IMR-90 (cell line): ENCODE measurements around the gene CD300LG. TPM values are rescaled to one million over a fixed set of nuclear protein-coding genes. Genes with fewer than 3 reads are reported as not detected.

Experiments used
- ATAC-seq: fragments of 200-7000 bp; cut with Tn5 transposase; 2 replicates; pipeline ENCODE4 v1.9.1; 2020; ENCODE audit warnings: low read depth, mild to moderate bottlenecking, moderate library complexity
- BruUV-seq: library from RNA; stranded (reverse); fragments of 400-500 nt; replicated peaks from 2 replicates; lab custom pipeline; 2021; lab: Mats Ljungman, UMichigan
- CTCF ChIA-PET: fragments of 300-600 bp; formaldehyde crosslinking; extraction: SDS; loops from one replicate; lab custom pipeline; 2021; ENCODE audit warnings: antibody characterized with exemption; lab: Yijun Ruan, JAX
- POLR2A ChIA-PET: fragments of 300-600 bp; sonication (Branson Sonifier 250); formaldehyde crosslinking; loops from one replicate; lab custom pipeline; 2022; ENCODE audit warnings: antibody characterized with exemption; ENCODE audit not compliant: unreplicated experiment; lab: Charles Lee
- DNase-seq: peaks from one replicate; pipeline ENCODE4 v3.0.0; 2013
- H2AFZ ChIP-seq: replicated peaks from 2 replicates; pipeline ENCODE3; 2013; ENCODE audit warnings: low read length, mild to moderate bottlenecking; ENCODE audit not compliant: poor library complexity
- H2AK5ac ChIP-seq: 2 replicates; pipeline ENCODE4 v1.6.1; 2013; ENCODE audit warnings: low read depth, low read length, inconsistent platforms
- H2AK9ac ChIP-seq: replicated peaks from 2 replicates; pipeline ENCODE3; 2013; ENCODE audit warnings: mild to moderate bottlenecking, low read depth, low read length, moderate library complexity; ENCODE audit not compliant: poor library complexity
- H2BK120ac ChIP-seq: 2 replicates; pipeline ENCODE4 v1.6.1; 2013; ENCODE audit warnings: low read depth, low read length, inconsistent platforms
- H2BK15ac ChIP-seq: 3 replicates; pipeline ENCODE4 v1.6.1; 2013; ENCODE audit warnings: low read depth, low read length, inconsistent platforms
- H2BK20ac ChIP-seq: 2 replicates; pipeline ENCODE4 v1.6.1; 2013; ENCODE audit warnings: low read depth, mild to moderate bottlenecking, inconsistent platforms, low read length, moderate library complexity
- H2BK5ac ChIP-seq: 2 replicates; pipeline ENCODE4 v1.6.1; 2013; ENCODE audit warnings: mild to moderate bottlenecking, low read depth, low read length, inconsistent platforms; ENCODE audit not compliant: poor library complexity, severe bottlenecking
- H3K14ac ChIP-seq: replicated peaks from 2 replicates; pipeline ENCODE4 v1.6.1; 2013; ENCODE audit warnings: low read depth, low read length, inconsistent platforms
- H3K18ac ChIP-seq: 2 replicates; pipeline ENCODE4 v1.6.1; 2013; ENCODE audit warnings: low read depth, low read length, control low read depth
- H3K23ac ChIP-seq: 2 replicates; pipeline ENCODE4 v1.6.1; 2013; ENCODE audit warnings: low read depth, low read length, inconsistent platforms
- H3K27ac ChIP-seq: 2 replicates; pipeline ENCODE4 v1.5.1; 2013; ENCODE audit warnings: mild to moderate bottlenecking, control low read depth, low read length; ENCODE audit not compliant: insufficient read depth
- H3K27me3 ChIP-seq: 2 replicates; pipeline ENCODE4 v1.6.1; 2013; ENCODE audit warnings: low read length; ENCODE audit not compliant: control insufficient read depth, insufficient read depth
- H3K36me3 ChIP-seq: 2 replicates; pipeline ENCODE4 v1.6.1; 2013; ENCODE audit warnings: low read length, mixed read lengths; ENCODE audit not compliant: control insufficient read depth, insufficient read depth
- H3K4ac ChIP-seq: 2 replicates; pipeline ENCODE4 v1.6.1; 2013; ENCODE audit warnings: low read depth, low read length, inconsistent platforms
- H3K4me1 ChIP-seq: 2 replicates; pipeline ENCODE4 v1.6.1; 2013; ENCODE audit warnings: low read length, mixed read lengths; ENCODE audit not compliant: control insufficient read depth, insufficient read depth
- H3K4me2 ChIP-seq: 2 replicates; pipeline ENCODE4 v1.6.1; 2013; ENCODE audit warnings: low read depth, mild to moderate bottlenecking, control low read depth, low read length, moderate library complexity
- H3K4me3 ChIP-seq: 2 replicates; pipeline ENCODE4 v1.5.1; 2013; ENCODE audit warnings: low read depth, mild to moderate bottlenecking, control low read depth, low read length, moderate library complexity; ENCODE audit not compliant: insufficient read depth
- H3K56ac ChIP-seq: 2 replicates; pipeline ENCODE4 v1.6.1; 2013; ENCODE audit warnings: low read length, inconsistent platforms; ENCODE audit not compliant: insufficient read depth; ENCODE audit errors: extremely low read depth
- H3K79me1 ChIP-seq, 2 experiments: 2 replicates each; pipeline ENCODE4 v1.6.1; 2013; ENCODE audit warnings: low read length in 2 of 2, inconsistent platforms in 1 of 2, low read depth in 1 of 2
- H3K9ac ChIP-seq: 2 replicates; pipeline ENCODE4 v1.6.1; 2013; ENCODE audit warnings: low read depth, low read length, control low read depth
- H3K9me1 ChIP-seq: 2 replicates; pipeline ENCODE4 v1.6.1; 2013; ENCODE audit warnings: low read length, inconsistent platforms; ENCODE audit not compliant: insufficient read depth
- H3K9me3 ChIP-seq: 2 replicates; pipeline ENCODE4 v1.6.1; 2013; ENCODE audit warnings: low read length; ENCODE audit not compliant: control insufficient read depth, insufficient read depth
- H4K20me1 ChIP-seq: 2 replicates; pipeline ENCODE4 v1.6.1; 2013; ENCODE audit warnings: low read length, inconsistent platforms; ENCODE audit not compliant: insufficient read depth
- H4K5ac ChIP-seq: 2 replicates; pipeline ENCODE4 v1.6.1; 2013; ENCODE audit warnings: mild to moderate bottlenecking, low read depth, low read length, control low read depth
- H4K8ac ChIP-seq, 2 experiments: 2 replicates each; pipeline ENCODE4 v1.6.1; 2013; ENCODE audit warnings: low read depth in 2 of 2, low read length in 2 of 2, control low read depth in 1 of 2, inconsistent platforms in 1 of 2
- H4K91ac ChIP-seq: 2 replicates; pipeline ENCODE4 v1.6.1; 2013; ENCODE audit warnings: low read depth, low read length, inconsistent platforms; ENCODE audit not compliant: insufficient read depth
- CEBPB ChIP-seq: IDR thresholded peaks from 2 replicates; pipeline ENCODE4 v1.6.1; 2012; ENCODE audit warnings: low read depth, low read length, improper control_type of control experiment
- WGBS, 2 experiments: methylation state at CpG; one replicate each; pipeline versions ENCODE4 v1.1.5 to v1.1.7; 2013; ENCODE audit warnings: missing lambda C conversion rate in 2 of 2; ENCODE audit not compliant: insufficient read length in 1 of 2; ENCODE audit errors: extremely low coverage in 2 of 2; 5-methylcytosine and 5-hydroxymethylcytosine counted together
- dilution Hi-C: fragments of 300-500 bp; cut with HindIII; formaldehyde crosslinking; loops from one replicate; pipeline ENCODE4 v1.14.3; 2018; ENCODE audit warnings: low sequenced_read_pairs; ENCODE audit not compliant: unreplicated experiment
- in situ Hi-C: fragments of 300-500 bp; cut with MboI; formaldehyde crosslinking; loops from 3 replicates; pipeline ENCODE4 v1.14.3; 2019; ENCODE audit warnings: low sequenced_read_pairs, inconsistent platforms, mixed read lengths
- intact Hi-C: fragments of 100-400 bp; cut with micrococcal nuclease; formaldehyde crosslinking; loops from 2 replicates; pipeline ENCODE4 v1.10.0; 2022
- polyA plus RNA-seq, 3 experiments: library from polyadenylated mRNA; depleted of rRNA; stranded (reverse); fragments of >200 nt; gene quantifications; 2 replicates each; pipeline ENCODE4 v1.2.3, GENCODE V29; 2012; ENCODE audit warnings: low replicate concordance in 1 of 3
- total RNA-seq: library from RNA; depleted of rRNA; stranded (reverse); fragments of >200 nt; gene quantifications from 2 replicates; pipeline ENCODE4 v1.2.3, GENCODE V29; 2012
- TF ChIP-seq, protein P1 (sequence below): fragments of 150-350 bp; IDR thresholded peaks from 2 replicates; pipeline ENCODE4 v1.6.1; 2016; ENCODE audit warnings: low read depth, mild to moderate bottlenecking, low read length, moderate library complexity, borderline replicate concordance

The CD300LG gene
- total and polyA plus RNA-seq, 2 of the 4 experiments (the other 2 are of a cell fraction), result not detected

DNA sequence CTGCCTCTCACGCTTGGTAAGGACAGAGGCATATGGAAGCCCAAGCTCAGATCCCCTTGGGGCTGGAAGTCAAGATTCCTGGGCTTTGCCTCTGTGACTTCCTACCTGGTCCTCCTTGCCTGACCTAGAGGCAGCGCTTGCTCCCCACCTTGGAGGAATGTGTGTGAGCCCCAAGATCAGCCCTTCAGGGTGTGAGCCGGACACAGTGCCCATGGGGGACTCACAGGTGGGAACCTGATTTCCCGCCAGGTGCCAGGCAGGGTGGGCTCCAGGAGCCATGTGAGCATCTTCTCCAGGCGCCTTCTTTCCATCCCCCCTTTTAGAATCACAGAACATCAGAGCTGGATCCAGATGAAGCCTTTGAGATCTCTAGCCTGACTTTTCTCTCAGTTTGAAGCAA, 10.2 kb downstream of the CD300LG start:
- H3K36me3 ChIP-seq, result no peaks in the 10 kb centered on the region
- no peak overlapping the region for H2AK5ac ChIP-seq
- POLR2A ChIA-PET, result no interaction called here
- dilution Hi-C loops, result no loop called here
- intact Hi-C loops, result no loop called here
- H3K27ac ChIP-seq, result no peak overlapping the region
- CTCF ChIA-PET, result interaction anchor here (4.2 kb wide), 1 partner anchor 11 kb away, joined by 21 read pairs; no protein-coding TSS in a partner anchor
- no peaks in the 10 kb centered on the region for H3K4me1 ChIP-seq
- ATAC-seq (no peak), DNase-seq (no peak)
- in situ Hi-C loops, result no loop called here
- H3K14ac ChIP-seq, result no peak overlapping the region
- no peak overlapping the region for H2AFZ ChIP-seq
- no peak overlapping the region for H3K4ac ChIP-seq
- no peaks in the 10 kb centered on the region for H4K20me1 ChIP-seq
- WGBS, 2 experiments, result 52% methylated on average over 3 of the region's 5 CpGs; no CpG with 5 or more reads in 1 of the 2 experiments
- H3K4me3 ChIP-seq, result no peak overlapping the region
- H2BK5ac ChIP-seq, result no peak overlapping the region
- H3K56ac ChIP-seq, result no peak overlapping the region
- no peaks in the 10 kb centered on the region for H3K9me1 ChIP-seq
- TF ChIP-seq, protein P1, sequence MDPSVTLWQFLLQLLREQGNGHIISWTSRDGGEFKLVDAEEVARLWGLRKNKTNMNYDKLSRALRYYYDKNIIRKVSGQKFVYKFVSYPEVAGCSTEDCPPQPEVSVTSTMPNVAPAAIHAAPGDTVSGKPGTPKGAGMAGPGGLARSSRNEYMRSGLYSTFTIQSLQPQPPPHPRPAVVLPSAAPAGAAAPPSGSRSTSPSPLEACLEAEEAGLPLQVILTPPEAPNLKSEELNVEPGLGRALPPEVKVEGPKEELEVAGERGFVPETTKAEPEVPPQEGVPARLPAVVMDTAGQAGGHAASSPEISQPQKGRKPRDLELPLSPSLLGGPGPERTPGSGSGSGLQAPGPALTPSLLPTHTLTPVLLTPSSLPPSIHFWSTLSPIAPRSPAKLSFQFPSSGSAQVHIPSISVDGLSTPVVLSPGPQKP, result no peak
- TF ChIP-seq CEBPB, result no peak
- no peak overlapping the region for H2BK20ac ChIP-seq
- no peaks in the 10 kb centered on the region for H3K79me1 ChIP-seq
- BruUV-seq, result no TSS peak
- no peak overlapping the region for H4K5ac ChIP-seq
- no peak overlapping the region for H3K4me2 ChIP-seq
- H2AK9ac ChIP-seq, result no peak overlapping the region
- H4K91ac ChIP-seq, result no peak overlapping the region
- no peak overlapping the region for H3K18ac ChIP-seq
- no peak overlapping the region for H3K9ac ChIP-seq
- H4K8ac ChIP-seq, result no peak overlapping the region
- H3K27me3 ChIP-seq, result peaks cover 96% of the 10 kb centered on the region
- no peak overlapping the region for H2BK15ac ChIP-seq
- H3K9me3 ChIP-seq, result no peaks in the 10 kb centered on the region
- no peak overlapping the region for H3K23ac ChIP-seq
- no peak overlapping the region for H2BK120ac ChIP-seq
